H9 (cell line): Measurements from ENCODE around the gene CHN1. TPM values are rescaled to one million over a fixed set of nuclear protein-coding genes. Genes with fewer than 3 reads are reported as not detected.

Source experiments
- DNase-seq: peaks from one replicate; pipeline ENCODE4 v3.0.0-alpha.2; 2017
- H2AFZ ChIP-seq: one replicate; pipeline ENCODE4 v1.6.1; 2013; ENCODE audit warnings: mild to moderate bottlenecking, low read length, control low read depth, moderate library complexity
- H2AK5ac ChIP-seq: 2 replicates; pipeline ENCODE4 v1.6.1; 2013; ENCODE audit warnings: low read length, control low read depth, mixed read lengths; ENCODE audit not compliant: insufficient read length
- H2BK120ac ChIP-seq: one replicate; pipeline ENCODE4 v1.6.1; 2013; ENCODE audit warnings: low read depth, mild to moderate bottlenecking, low read length, control low read depth, inconsistent platforms; ENCODE audit not compliant: poor library complexity, severe bottlenecking
- H2BK12ac ChIP-seq: 2 replicates; pipeline ENCODE4 v1.6.1; 2013; ENCODE audit warnings: low read length, control low read depth, mixed read lengths, low read depth; ENCODE audit not compliant: insufficient read length
- H2BK15ac ChIP-seq: 2 replicates; pipeline ENCODE4 v1.6.1; 2013; ENCODE audit warnings: low read depth, low read length, control low read depth
- H2BK20ac ChIP-seq: one replicate; pipeline ENCODE4 v1.6.1; 2013; ENCODE audit warnings: low read depth, mild to moderate bottlenecking, low read length, control low read depth, inconsistent platforms; ENCODE audit not compliant: poor library complexity, severe bottlenecking
- H2BK5ac ChIP-seq: 2 replicates; pipeline ENCODE4 v1.6.1; 2013; ENCODE audit warnings: low read length, control low read depth, mixed read lengths; ENCODE audit not compliant: insufficient read length
- H3K14ac ChIP-seq: 2 replicates; pipeline ENCODE4 v1.6.1; 2013; ENCODE audit warnings: low read length, control low read depth; ENCODE audit not compliant: insufficient read depth
- H3K18ac ChIP-seq: 2 replicates; pipeline ENCODE4 v1.6.1; 2013; ENCODE audit warnings: low read depth, mild to moderate bottlenecking, mixed read lengths, low read length, control low read depth; ENCODE audit not compliant: insufficient read length
- H3K23ac ChIP-seq: 2 replicates; pipeline ENCODE4 v1.6.1; 2013; ENCODE audit warnings: low read length, control low read depth, mixed read lengths, low read depth; ENCODE audit not compliant: insufficient read length
- H3K23me2 ChIP-seq: 2 replicates; pipeline ENCODE4 v1.6.1; 2013; ENCODE audit warnings: low read depth, mild to moderate bottlenecking, mixed read lengths, low read length, control low read depth; ENCODE audit not compliant: insufficient read length, poor library complexity, severe bottlenecking
- H3K27ac ChIP-seq: 2 replicates; pipeline ENCODE4 v1.5.1; 2013; ENCODE audit warnings: low read length, control low read depth, mixed read lengths, low read depth; ENCODE audit not compliant: insufficient read length
- H3K27me3 ChIP-seq: 2 replicates; pipeline ENCODE4 v1.6.1; 2013; ENCODE audit warnings: low read length, control low read depth, inconsistent platforms; ENCODE audit not compliant: insufficient read depth
- H3K4ac ChIP-seq: 2 replicates; pipeline ENCODE4 v1.6.1; 2013; ENCODE audit warnings: low read depth, mild to moderate bottlenecking, control low read depth, inconsistent platforms, low read length, moderate library complexity
- H3K4me1 ChIP-seq: 2 replicates; pipeline ENCODE4 v1.6.1; 2013; ENCODE audit warnings: low read length, control low read depth, inconsistent platforms; ENCODE audit not compliant: insufficient read depth
- H3K4me2 ChIP-seq: 2 replicates; pipeline ENCODE4 v1.6.1; 2013; ENCODE audit warnings: low read length, control low read depth, mixed read lengths; ENCODE audit not compliant: insufficient read length, insufficient read depth
- H3K56ac ChIP-seq: 2 replicates; pipeline ENCODE4 v1.6.1; 2013; ENCODE audit warnings: low read depth, mild to moderate bottlenecking, mixed read lengths, low read length, control low read depth; ENCODE audit not compliant: insufficient read length
- H3K79me1 ChIP-seq: 2 replicates; pipeline ENCODE4 v1.6.1; 2013; ENCODE audit warnings: low read depth, mild to moderate bottlenecking, moderate library complexity, low read length, control low read depth, inconsistent platforms; ENCODE audit not compliant: insufficient read depth, poor library complexity, severe bottlenecking
- H3K79me2 ChIP-seq: 2 replicates; pipeline ENCODE4 v1.6.1; 2013; ENCODE audit warnings: low read length, control low read depth, inconsistent platforms; ENCODE audit not compliant: insufficient read depth
- H3K9ac ChIP-seq: 2 replicates; pipeline ENCODE4 v1.6.1; 2013; ENCODE audit warnings: low read length, control low read depth, mixed read lengths; ENCODE audit not compliant: insufficient read length; ENCODE audit errors: extremely low read depth
- H3K9me3 ChIP-seq: one replicate; pipeline ENCODE4 v1.6.1; 2013; ENCODE audit warnings: low read depth, low read length, inconsistent platforms; ENCODE audit not compliant: control insufficient read depth
- H3T11ph ChIP-seq: one replicate; pipeline ENCODE4 v1.6.1; 2013; ENCODE audit warnings: mild to moderate bottlenecking, low read length, control low read depth, inconsistent platforms
- H4K20me1 ChIP-seq: one replicate; pipeline ENCODE4 v1.6.1; 2013; ENCODE audit not compliant: control insufficient read depth, insufficient read length, insufficient read depth
- H4K5ac ChIP-seq: 2 replicates; pipeline ENCODE4 v1.6.1; 2013; ENCODE audit warnings: low read depth, mild to moderate bottlenecking, mixed read lengths, low read length, control low read depth; ENCODE audit not compliant: insufficient read length
- H4K8ac ChIP-seq: replicated peaks from 2 replicates; pipeline ENCODE4 v1.6.1; 2013; ENCODE audit warnings: low read length, control low read depth, mixed read lengths, low read depth; ENCODE audit not compliant: insufficient read length
- H4K91ac ChIP-seq: 2 replicates; pipeline ENCODE4 v1.6.1; 2013; ENCODE audit warnings: low read depth, mild to moderate bottlenecking, moderate library complexity, mixed read lengths, low read length, control low read depth; ENCODE audit not compliant: insufficient read length
- H3K27ac Mint-ChIP-seq, 3 experiments: 2 replicates in 2 of 3; 3 replicates in 1 of 3; pipeline ENCODE4 v1.8.0; 2020 to 2021; ENCODE audit warnings: mixed read lengths in 3 of 3, mild to moderate bottlenecking in 1 of 3, moderate library complexity in 1 of 3
- H3K27me3 Mint-ChIP-seq: 2 replicates; pipeline ENCODE4 v1.8.0; 2021; ENCODE audit warnings: low read depth, mild to moderate bottlenecking, moderate library complexity, mixed read lengths
- H3K36me3 Mint-ChIP-seq, 3 experiments: 2 replicates in 2 of 3; 3 replicates in 1 of 3; pipeline ENCODE4 v1.8.0; 2020 to 2021; ENCODE audit warnings: low read depth in 3 of 3, mixed read lengths in 3 of 3; ENCODE audit not compliant: insufficient read depth in 1 of 3
- H3K4me1 Mint-ChIP-seq, 2 experiments: 2 replicates each; pipeline ENCODE4 v1.8.0; 2020; ENCODE audit warnings: mixed read lengths in 2 of 2
- H3K4me3 Mint-ChIP-seq, 2 experiments: 2 replicates in 1 of 2; 3 replicates in 1 of 2; pipeline ENCODE4 v1.8.0; 2020 to 2021; ENCODE audit warnings: mild to moderate bottlenecking in 2 of 2, mixed read lengths in 2 of 2, moderate library complexity in 1 of 2
- H3K9me3 Mint-ChIP-seq, 2 experiments: 2 replicates in 1 of 2; 3 replicates in 1 of 2; pipeline ENCODE4 v1.8.0; 2020; ENCODE audit warnings: mild to moderate bottlenecking in 2 of 2, mixed read lengths in 2 of 2, moderate library complexity in 1 of 2
- WGBS: extraction: QIAGEN DNeasy Blood & Tissue Kit; methylation state at CpG from one replicate; pipeline ENCODE4 v1.1.7; 2013; ENCODE audit warnings: missing lambda C conversion rate, low lambda C conversion rate, mixed read lengths; ENCODE audit not compliant: insufficient read length; ENCODE audit errors: extremely low coverage; 5-methylcytosine and 5-hydroxymethylcytosine counted together
- total RNA-seq: library from RNA; stranded (reverse); gene quantifications from 2 replicates; pipeline ENCODE4 v1.2.1, GENCODE V29; 2021
- TF ChIP-seq, protein P1 (sequence below): fragments of 200-600 bp; sonication (generic); conservative IDR thresholded peaks from 3 replicates; pipeline ENCODE4 v1.8.0; 2021; ENCODE audit warnings: antibody characterized with exemption, mild to moderate bottlenecking

Gene CHN1
- total RNA-seq, 1 experiment from 2014 or later, result 33.9 TPM

DNA sequence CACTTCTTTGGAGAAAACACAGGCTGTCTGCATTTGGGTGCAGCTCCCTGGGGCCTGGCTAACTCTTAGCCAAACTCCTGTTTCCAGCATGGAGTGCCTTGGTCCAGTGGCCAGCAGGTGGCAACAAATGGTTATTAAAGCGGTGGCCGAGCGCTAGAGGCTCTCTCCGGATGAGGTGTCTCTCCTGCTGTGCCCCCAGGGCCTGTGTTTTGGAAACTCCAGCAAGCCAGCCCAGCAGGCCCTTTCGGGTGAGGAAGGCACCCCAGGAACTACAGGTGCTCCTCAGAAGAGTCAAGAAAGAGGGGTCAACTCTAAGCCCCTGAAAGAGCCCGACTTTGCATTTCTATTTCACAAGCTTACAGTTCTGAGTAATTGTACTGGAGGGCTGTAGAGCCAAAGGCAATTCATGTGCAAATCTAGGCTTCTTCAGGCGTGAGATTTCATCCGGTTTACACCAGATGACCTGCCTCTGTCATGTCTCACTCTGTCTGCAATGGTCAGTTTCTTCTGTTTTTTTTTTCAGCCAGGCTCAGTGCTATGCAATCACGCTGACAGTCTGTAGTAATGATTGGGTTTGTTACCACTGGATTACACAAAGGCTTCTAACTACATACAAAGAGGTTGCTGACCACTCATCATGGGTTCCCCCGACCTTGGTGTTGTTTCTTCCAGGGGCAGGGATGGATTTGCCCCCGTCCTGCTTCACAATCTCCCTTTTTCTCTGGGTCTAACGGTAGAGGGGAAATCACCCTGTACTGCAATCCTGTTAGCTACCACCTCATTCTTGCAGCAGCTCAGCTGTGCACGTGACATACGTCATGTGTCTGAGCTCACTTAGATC, 233.3 kb downstream of the CHN1 start:
- Histone ChIP-seq H4K8ac (peak overlapping the region; percentile 12), H4K20me1 (no peaks in the 10 kb centered on the region), H3K79me2 (no peaks in the 10 kb centered on the region), H3K56ac (no peak overlapping the region), H2BK5ac (peak overlapping the region; percentile 60), H2BK15ac (no peak overlapping the region), H3K4me1 (peaks cover 10% of the 10 kb centered on the region; the same call in 1 of the 2 replicates), H2BK12ac (peak overlapping the region; percentile 77), H3T11ph (no peak overlapping the region), H2BK20ac (no peak overlapping the region), H2BK120ac (peak overlapping the region; percentile 70), H4K91ac (no peak overlapping the region), H4K5ac (peak overlapping the region; percentile 11), H3K27me3 (no peaks in the 10 kb centered on the region), H2AFZ (no peak overlapping the region), H3K9ac (no peak overlapping the region), H2AK5ac (no peak overlapping the region), H3K18ac (peak overlapping the region; percentile 55), H3K9me3 (no peaks in the 10 kb centered on the region), H3K14ac (peak overlapping the region; percentile 87; the same call in 1 of the 2 replicates), H3K4me2 (peak overlapping the region; percentile 23), H3K79me1 (no peaks in the 10 kb centered on the region), H3K4ac (peak overlapping the region; percentile 33; the same call in 1 of the 2 replicates), H3K23me2 (no peaks in the 10 kb centered on the region), H3K23ac (no peak overlapping the region), H3K27ac (peak overlapping the region; percentile 93)
- H3K4me1 Mint-ChIP-seq, result peaks cover 53 to 61% of the 10 kb centered on the region in 2 experiments
- H3K27me3 Mint-ChIP-seq, result no peaks in the 10 kb centered on the region
- WGBS, result no CpG with 5 or more reads among the region's 14 CpGs
- H3K36me3 Mint-ChIP-seq, result 0 out of 7 replicates have a peak, but pooled peaks cover 0 to 4% (median 0%) of the 10 kb centered on the region in 3 experiments
- DNase-seq, result peak; percentile 93
- H3K9me3 Mint-ChIP-seq, result no peaks in the 10 kb centered on the region; a peak in 1 of 5 replicates
- peak overlapping the region; percentile 97 to 99 (median 98) for H3K27ac Mint-ChIP-seq
- TF ChIP-seq, protein P1, sequence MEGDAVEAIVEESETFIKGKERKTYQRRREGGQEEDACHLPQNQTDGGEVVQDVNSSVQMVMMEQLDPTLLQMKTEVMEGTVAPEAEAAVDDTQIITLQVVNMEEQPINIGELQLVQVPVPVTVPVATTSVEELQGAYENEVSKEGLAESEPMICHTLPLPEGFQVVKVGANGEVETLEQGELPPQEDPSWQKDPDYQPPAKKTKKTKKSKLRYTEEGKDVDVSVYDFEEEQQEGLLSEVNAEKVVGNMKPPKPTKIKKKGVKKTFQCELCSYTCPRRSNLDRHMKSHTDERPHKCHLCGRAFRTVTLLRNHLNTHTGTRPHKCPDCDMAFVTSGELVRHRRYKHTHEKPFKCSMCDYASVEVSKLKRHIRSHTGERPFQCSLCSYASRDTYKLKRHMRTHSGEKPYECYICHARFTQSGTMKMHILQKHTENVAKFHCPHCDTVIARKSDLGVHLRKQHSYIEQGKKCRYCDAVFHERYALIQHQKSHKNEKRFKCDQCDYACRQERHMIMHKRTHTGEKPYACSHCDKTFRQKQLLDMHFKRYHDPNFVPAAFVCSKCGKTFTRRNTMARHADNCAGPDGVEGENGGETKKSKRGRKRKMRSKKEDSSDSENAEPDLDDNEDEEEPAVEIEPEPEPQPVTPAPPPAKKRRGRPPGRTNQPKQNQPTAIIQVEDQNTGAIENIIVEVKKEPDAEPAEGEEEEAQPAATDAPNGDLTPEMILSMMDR, result peak; percentile 93
- H3K4me3 Mint-ChIP-seq, result peak overlapping the region; percentile 14 to 49; a peak in 4 of 5 replicates
